Hindlimb muscle (tissue), 1 donor: ENCODE results near the gene HPRT1. TPM values are rescaled to one million over a fixed set of nuclear protein-coding genes. Genes with fewer than 3 reads are reported as not detected.

Experiments
- DNase-seq: peaks from one replicate; pipeline ENCODE4 v3.0.0-alpha.2; 2013
- polyA plus RNA-seq: library from polyadenylated mRNA; unstranded; fragments of 120-200 nt; gene quantifications from one replicate; pipeline ENCODE4 v1.2.1, GENCODE V29; 2013; ENCODE audit not compliant: insufficient read length

The HPRT1 gene
- polyA plus RNA-seq, 1 donor: 19.0 TPM

- peak; percentile 60 for DNase-seq
These were observed 84.7 kb downstream of the HPRT1 start for GRCh38 chrX:134544513-134545151.

- DNase-seq: peak; percentile 59
These were observed 85.5 kb downstream of the HPRT1 start for GRCh38 chrX:134545510-134545909.

- DNase-seq: no peak
These were observed 86.2 kb downstream of the HPRT1 start for GRCh38 chrX:134546187-134546586.

GRCh38 chrX:134547047-134547679, 87.2 kb downstream of the HPRT1 start:
- DNase-seq: no peak

GRCh38 chrX:134548257-134549201, 88.6 kb downstream of the HPRT1 start:
- peak; percentile 49 for DNase-seq

Other genes starting within 250 kb of the HPRT1 start
- 0.35 TPM for gene CCDC160, start 223.0 kb upstream of the HPRT1 start, polyA plus RNA-seq
- gene PHF6, start 86.9 kb upstream of the HPRT1 start, polyA plus RNA-seq: 18.2 TPM
- gene PLAC1, start 198.3 kb downstream of the HPRT1 start, polyA plus RNA-seq: 1.4 TPM